ENCODE data around the gene FGF8. TPM values are rescaled to one million over a fixed set of nuclear protein-coding genes. Genes with fewer than 3 reads are reported as not detected.

FGF8 gene
- total RNA-seq, 1 donor from 2014 or later, result not detected

DNA sequence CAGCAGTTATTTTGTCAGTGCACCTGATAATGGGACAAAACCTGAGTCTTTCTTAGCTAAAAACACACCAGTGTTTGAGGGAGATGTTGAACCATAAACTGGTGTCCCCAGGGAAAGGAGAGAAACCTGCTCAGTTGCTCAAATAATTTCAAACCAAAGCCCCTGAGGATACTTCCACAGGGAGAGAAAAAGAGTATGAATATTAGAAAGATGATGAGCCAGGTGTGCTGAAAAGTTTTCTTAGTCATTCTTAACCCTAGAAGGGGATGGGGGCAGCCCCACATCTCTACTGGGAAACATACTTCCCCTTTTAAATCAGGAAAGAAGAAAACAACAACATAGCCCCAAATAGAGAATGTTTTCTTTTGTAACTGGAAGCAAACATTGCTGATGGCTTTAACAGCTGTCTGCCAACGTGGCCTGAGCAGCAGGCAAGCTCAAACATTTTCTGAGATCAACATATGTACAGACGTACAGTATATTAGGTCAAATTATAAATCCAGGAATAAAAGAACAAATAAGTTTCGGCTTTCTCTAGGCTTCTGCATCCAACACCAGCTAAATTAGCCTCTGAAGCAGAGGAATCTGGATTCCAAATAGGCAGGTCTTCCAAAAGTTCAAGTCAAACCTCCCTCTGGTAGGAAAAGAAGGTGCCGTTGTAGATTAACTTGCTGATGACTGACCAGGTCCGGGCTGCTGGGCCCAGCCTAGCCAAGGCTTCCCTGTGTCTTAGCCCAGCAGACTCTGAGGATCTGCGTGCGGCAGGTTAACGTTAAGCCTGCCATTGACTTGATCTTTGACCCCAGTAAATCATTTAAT, 50.4 kb downstream of the FGF8 start:
- no peaks in the 10 kb centered on the region for H3K36me3 Mint-ChIP-seq (ENCODE audit: unreplicated experiment)
- no peak for DNase-seq (ENCODE audit: extremely low spot score, unreplicated experiment)
- no peaks in the 10 kb centered on the region for H3K4me1 Mint-ChIP-seq (ENCODE audit: unreplicated experiment)
- no peak overlapping the region for H3K4me3 Mint-ChIP-seq (ENCODE audit: unreplicated experiment)
- H3K27me3 Mint-ChIP-seq (ENCODE audit: unreplicated experiment), result peaks cover 45% of the 10 kb centered on the region
- TF ChIP-seq CTCF (IDR thresholded peaks at IDR 0.05), result no peak
- no peaks in the 10 kb centered on the region for H3K9me3 Mint-ChIP-seq (ENCODE audit: unreplicated experiment)
- H3K27ac Mint-ChIP-seq (ENCODE audit: unreplicated experiment), result no peak overlapping the region

DNA sequence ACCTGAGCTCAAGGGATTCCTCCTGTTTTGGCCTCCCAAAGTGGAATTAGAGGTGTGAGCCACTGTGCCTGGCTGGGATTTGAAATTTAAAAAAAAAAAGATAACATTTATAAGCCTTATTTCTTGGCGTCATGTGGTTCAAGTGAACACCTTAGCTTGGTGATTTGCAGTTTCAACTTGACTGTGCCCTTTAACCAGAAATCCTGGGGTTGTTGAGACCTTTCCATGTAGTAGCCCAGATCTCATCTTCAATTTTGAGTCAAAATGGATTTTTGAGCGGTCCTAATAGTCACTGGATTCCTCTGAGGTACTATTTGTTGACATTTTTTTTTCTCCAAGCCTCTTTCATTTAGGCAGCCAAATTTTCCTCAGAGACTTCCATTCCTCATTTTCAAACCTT, 51.5 kb downstream of the FGF8 start:
- Mint-ChIP-seq H3K4me1 (ENCODE audit: unreplicated experiment) (no peaks in the 10 kb centered on the region), H3K4me3 (ENCODE audit: unreplicated experiment) (no peak overlapping the region), H3K27me3 (ENCODE audit: unreplicated experiment) (peaks cover 46% of the 10 kb centered on the region), H3K27ac (ENCODE audit: unreplicated experiment) (no peak overlapping the region), H3K9me3 (ENCODE audit: unreplicated experiment) (no peaks in the 10 kb centered on the region), H3K36me3 (ENCODE audit: unreplicated experiment) (no peaks in the 10 kb centered on the region)
- no peak for DNase-seq (ENCODE audit: extremely low spot score, unreplicated experiment)
- no peak for TF ChIP-seq CTCF (IDR thresholded peaks at IDR 0.05)

- Mint-ChIP-seq H3K9me3 (ENCODE audit: unreplicated experiment) (no peaks in the 10 kb centered on the region), H3K36me3 (ENCODE audit: unreplicated experiment) (no peaks in the 10 kb centered on the region), H3K4me1 (ENCODE audit: unreplicated experiment) (no peaks in the 10 kb centered on the region), H3K4me3 (ENCODE audit: unreplicated experiment) (no peak overlapping the region), H3K27ac (ENCODE audit: unreplicated experiment) (no peak overlapping the region), H3K27me3 (ENCODE audit: unreplicated experiment) (peaks cover 43% of the 10 kb centered on the region)
- no peak for TF ChIP-seq CTCF (IDR thresholded peaks at IDR 0.05)
- DNase-seq (ENCODE audit: extremely low spot score, unreplicated experiment), result no peak
These were observed 52.7 kb downstream of the FGF8 start for GRCh38 chr10:101723176-101723575.

GRCh38 chr10:101721806-101722205, 54.1 kb downstream of the FGF8 start:
- Mint-ChIP-seq H3K9me3 (ENCODE audit: unreplicated experiment) (no peaks in the 10 kb centered on the region), H3K27me3 (ENCODE audit: unreplicated experiment) (peaks cover 43% of the 10 kb centered on the region), H3K4me3 (ENCODE audit: unreplicated experiment) (no peak overlapping the region), H3K27ac (ENCODE audit: unreplicated experiment) (no peak overlapping the region), H3K36me3 (ENCODE audit: unreplicated experiment) (no peaks in the 10 kb centered on the region), H3K4me1 (ENCODE audit: unreplicated experiment) (no peaks in the 10 kb centered on the region)
- no peak for TF ChIP-seq CTCF (IDR thresholded peaks at IDR 0.05)
- DNase-seq (ENCODE audit: extremely low spot score, unreplicated experiment), result no peak

DNA sequence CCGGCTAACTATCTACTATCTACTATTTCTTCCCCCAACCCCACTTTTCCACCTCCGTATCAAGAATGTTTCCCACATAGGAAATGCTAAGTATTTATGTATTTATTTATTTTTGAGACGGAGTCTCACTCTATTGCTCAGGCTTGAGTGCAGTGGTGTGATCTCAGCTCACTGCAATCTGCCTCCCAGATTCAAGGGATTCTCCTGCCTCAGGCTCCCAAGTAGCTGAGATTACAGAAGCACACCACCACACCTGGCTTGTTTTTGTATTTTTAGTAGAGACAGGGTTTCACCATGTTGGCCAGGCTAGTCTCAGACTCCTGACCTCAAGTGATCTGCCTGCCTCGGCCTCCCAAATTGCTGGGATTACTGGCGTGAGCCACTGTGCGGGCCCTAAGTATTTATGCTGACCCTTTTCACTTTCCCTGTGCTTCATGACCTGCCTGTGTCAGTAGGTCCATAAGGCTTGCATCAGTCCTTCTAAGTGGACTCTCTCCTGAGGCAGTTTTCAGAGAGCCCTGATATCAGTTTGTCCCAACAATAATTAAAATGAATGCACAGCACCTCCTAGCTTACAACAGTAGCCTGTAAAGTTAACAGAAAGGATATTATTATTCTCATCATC, 55.2 kb downstream of the FGF8 start:
- no peak overlapping the region for H3K27ac Mint-ChIP-seq (ENCODE audit: unreplicated experiment)
- H3K4me3 Mint-ChIP-seq (ENCODE audit: unreplicated experiment), result no peak overlapping the region
- no peaks in the 10 kb centered on the region for H3K9me3 Mint-ChIP-seq (ENCODE audit: unreplicated experiment)
- DNase-seq (ENCODE audit: extremely low spot score, unreplicated experiment), result no peak
- no peak for TF ChIP-seq CTCF (IDR thresholded peaks at IDR 0.05)
- H3K36me3 Mint-ChIP-seq (ENCODE audit: unreplicated experiment), result no peaks in the 10 kb centered on the region
- H3K4me1 Mint-ChIP-seq (ENCODE audit: unreplicated experiment), result no peaks in the 10 kb centered on the region
- peaks cover 40% of the 10 kb centered on the region for H3K27me3 Mint-ChIP-seq (ENCODE audit: unreplicated experiment)

Measured in osteocyte (in vitro differentiated cells).